Osteoblast (primary cell): Measurements from ENCODE around the gene CLK2. TPM values are rescaled to one million over a fixed set of nuclear protein-coding genes. Genes with fewer than 3 reads are reported as not detected.

ENCODE experiments used
- DNase-seq: peaks from one replicate; pipeline ENCODE4 v3.0.0; 2011; ENCODE audit warnings: low spot score, mixed read lengths; ENCODE audit not compliant: insufficient read length; ENCODE audit errors: missing footprints
- H2AFZ ChIP-seq: 2 replicates; pipeline ENCODE4 v1.6.0; 2011; ENCODE audit warnings: mild to moderate bottlenecking, low read length
- H3K27ac ChIP-seq: 2 replicates; pipeline ENCODE4 v1.5.1; 2011; ENCODE audit warnings: mild to moderate bottlenecking, low read depth, low read length, moderate library complexity
- H3K27me3 ChIP-seq: 2 replicates; pipeline ENCODE4 v1.6.0; 2012; ENCODE audit warnings: mild to moderate bottlenecking, control low read depth, inconsistent platforms, low read length, moderate library complexity; ENCODE audit not compliant: insufficient read depth
- H3K36me3 ChIP-seq: 2 replicates; pipeline ENCODE4 v1.5.1; 2011; ENCODE audit warnings: mild to moderate bottlenecking, low read length, control low read depth, moderate library complexity; ENCODE audit not compliant: insufficient read depth
- H3K4me1 ChIP-seq: 2 replicates; pipeline ENCODE4 v1.5.1; 2011; ENCODE audit warnings: mild to moderate bottlenecking, low read length, control low read depth, moderate library complexity; ENCODE audit not compliant: insufficient read depth
- H3K4me2 ChIP-seq: 2 replicates; pipeline ENCODE4 v1.6.0; 2011; ENCODE audit warnings: mild to moderate bottlenecking, low read length; ENCODE audit not compliant: insufficient read depth
- H3K4me3 ChIP-seq: fragments of 200-600 bp; sonication (generic); 3 replicates; pipeline ENCODE4 v1.5.1; 2012; ENCODE audit warnings: mild to moderate bottlenecking, low read length, inconsistent platforms; ENCODE audit not compliant: insufficient read depth
- H3K79me2 ChIP-seq: 2 replicates; pipeline ENCODE4 v1.6.0; 2012; ENCODE audit warnings: mild to moderate bottlenecking, low read length, control low read depth, inconsistent platforms; ENCODE audit not compliant: insufficient read depth
- H3K9me3 ChIP-seq: 2 replicates; pipeline ENCODE4 v1.5.1; 2011; ENCODE audit warnings: low read depth, low read length, control low read depth
- H4K20me1 ChIP-seq: 2 replicates; pipeline ENCODE4 v1.6.0; 2012; ENCODE audit warnings: mild to moderate bottlenecking, low read length, control low read depth; ENCODE audit not compliant: insufficient read depth
- total RNA-seq: library from RNA; depleted of rRNA; stranded (reverse); fragments of >200 nt; gene quantifications from 2 replicates; pipeline ENCODE4 v1.2.3, GENCODE V29; 2012
- TF ChIP-seq, protein P1 (sequence below): IDR thresholded peaks from 2 replicates; pipeline ENCODE4 v1.5.1; 2011; ENCODE audit warnings: mild to moderate bottlenecking, low read depth, low read length, moderate library complexity; ENCODE audit errors: extremely low read depth

The CLK2 gene
- total RNA-seq, 1 donor, result 17.4 TPM

DNA sequence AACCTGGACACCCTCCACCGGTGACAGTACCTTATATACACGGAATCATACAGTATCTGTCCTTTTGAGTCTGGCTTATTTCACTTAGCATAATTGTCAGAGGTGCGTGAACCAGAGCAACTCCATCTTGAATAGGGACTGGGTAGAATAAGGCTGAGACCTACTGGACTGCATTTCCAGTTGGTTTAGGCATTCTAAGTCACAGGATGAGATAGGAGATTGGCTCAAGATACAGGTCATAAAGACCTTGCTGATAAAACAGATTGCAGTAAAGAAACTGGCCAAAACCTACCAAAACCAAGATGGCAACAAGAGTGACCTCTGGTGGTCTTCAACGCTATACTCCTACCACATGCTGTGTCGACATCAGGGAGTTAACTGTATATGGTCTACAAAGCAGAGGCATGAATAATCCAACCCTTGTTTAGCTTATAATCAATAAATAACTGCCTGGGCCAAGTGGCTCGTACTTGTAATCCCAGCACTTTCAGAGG is 34.0 kb upstream of the CLK2 start:
- Histone ChIP-seq H3K9me3 (no peaks in the 10 kb centered on the region), H3K27me3 (no peaks in the 10 kb centered on the region)

DNA sequence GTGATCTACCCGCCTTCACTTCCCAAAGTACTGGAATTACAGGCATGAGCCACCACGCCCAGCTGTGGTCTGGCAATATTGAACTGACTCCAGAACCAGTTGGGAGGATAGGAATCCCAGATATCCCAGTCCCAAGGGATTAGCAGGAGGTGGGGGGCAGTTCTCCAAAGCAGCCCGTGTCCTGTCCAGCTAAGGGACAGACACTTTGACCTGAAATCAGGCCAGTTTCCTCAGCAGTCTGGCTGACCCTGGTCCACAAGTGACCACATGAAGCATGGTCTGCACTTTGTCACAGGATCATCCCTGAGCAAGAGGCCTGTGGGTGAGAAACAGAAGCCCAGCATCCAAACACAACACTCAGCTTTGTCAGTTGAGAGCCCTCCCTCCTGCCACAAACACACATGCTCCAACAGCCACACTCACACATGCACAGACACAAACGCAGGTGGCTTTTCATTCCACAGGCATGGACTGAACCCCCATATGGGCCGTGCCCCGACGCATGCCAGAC is 32.6 kb upstream of the CLK2 start:
- H2AFZ ChIP-seq, result peak overlapping the region; percentile 54
- peak; percentile 84 for DNase-seq
- H3K36me3 ChIP-seq, result peaks cover 7% of the 10 kb centered on the region
- no peak overlapping the region for H3K4me3 ChIP-seq
- peaks cover 37% of the 10 kb centered on the region for H3K4me1 ChIP-seq
- H3K4me2 ChIP-seq, result peak overlapping the region; percentile 34
- H4K20me1 ChIP-seq, result no peaks in the 10 kb centered on the region
- TF ChIP-seq, protein P1, sequence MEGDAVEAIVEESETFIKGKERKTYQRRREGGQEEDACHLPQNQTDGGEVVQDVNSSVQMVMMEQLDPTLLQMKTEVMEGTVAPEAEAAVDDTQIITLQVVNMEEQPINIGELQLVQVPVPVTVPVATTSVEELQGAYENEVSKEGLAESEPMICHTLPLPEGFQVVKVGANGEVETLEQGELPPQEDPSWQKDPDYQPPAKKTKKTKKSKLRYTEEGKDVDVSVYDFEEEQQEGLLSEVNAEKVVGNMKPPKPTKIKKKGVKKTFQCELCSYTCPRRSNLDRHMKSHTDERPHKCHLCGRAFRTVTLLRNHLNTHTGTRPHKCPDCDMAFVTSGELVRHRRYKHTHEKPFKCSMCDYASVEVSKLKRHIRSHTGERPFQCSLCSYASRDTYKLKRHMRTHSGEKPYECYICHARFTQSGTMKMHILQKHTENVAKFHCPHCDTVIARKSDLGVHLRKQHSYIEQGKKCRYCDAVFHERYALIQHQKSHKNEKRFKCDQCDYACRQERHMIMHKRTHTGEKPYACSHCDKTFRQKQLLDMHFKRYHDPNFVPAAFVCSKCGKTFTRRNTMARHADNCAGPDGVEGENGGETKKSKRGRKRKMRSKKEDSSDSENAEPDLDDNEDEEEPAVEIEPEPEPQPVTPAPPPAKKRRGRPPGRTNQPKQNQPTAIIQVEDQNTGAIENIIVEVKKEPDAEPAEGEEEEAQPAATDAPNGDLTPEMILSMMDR, result no peak
- peaks cover 23% of the 10 kb centered on the region for H3K79me2 ChIP-seq
- no peaks in the 10 kb centered on the region for H3K9me3 ChIP-seq
- no peaks in the 10 kb centered on the region for H3K27me3 ChIP-seq
- no peak overlapping the region for H3K27ac ChIP-seq

More for the DNA sequence above, 34.0 kb upstream of the CLK2 start:
- TF ChIP-seq, protein P1, result peak; percentile 47
- no peaks in the 10 kb centered on the region for H4K20me1 ChIP-seq
- peaks cover 34% of the 10 kb centered on the region for H3K79me2 ChIP-seq
- H3K4me3 ChIP-seq, result no peak overlapping the region
- H3K4me2 ChIP-seq, result no peak overlapping the region
- no peak overlapping the region for H2AFZ ChIP-seq
- no peak for DNase-seq
- peaks cover 37% of the 10 kb centered on the region for H3K4me1 ChIP-seq
- peak overlapping the region; percentile 87 for H3K27ac ChIP-seq
- peaks cover 11% of the 10 kb centered on the region for H3K36me3 ChIP-seq

DNA sequence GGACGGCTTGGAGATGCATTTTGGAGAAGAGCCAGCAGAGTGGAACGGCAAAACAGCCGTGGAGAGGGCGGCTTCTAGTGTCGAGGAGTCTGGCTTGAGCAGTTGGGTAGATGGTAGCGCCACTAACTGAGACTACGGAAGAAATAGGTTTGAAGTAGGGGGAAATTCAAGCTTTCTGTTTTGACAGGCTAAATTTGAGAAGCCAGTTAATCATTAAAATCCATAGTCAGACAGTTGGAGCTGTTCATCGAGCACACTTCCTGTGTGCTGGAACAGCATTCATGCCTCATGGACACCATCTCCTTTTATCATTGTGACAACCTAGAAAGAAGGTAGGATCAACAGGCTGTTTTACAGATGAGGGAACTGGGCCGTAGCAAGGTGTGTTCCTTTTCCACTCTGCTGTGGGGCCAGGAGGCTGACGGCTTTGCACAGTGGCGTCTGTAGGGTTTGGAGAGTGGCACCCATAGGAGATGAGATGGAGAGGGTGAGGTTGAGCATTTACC is 31.3 kb upstream of the CLK2 start:
- no peak overlapping the region for H2AFZ ChIP-seq
- H3K79me2 ChIP-seq, result peaks cover 10% of the 10 kb centered on the region
- H3K36me3 ChIP-seq, result no peaks in the 10 kb centered on the region
- H3K4me1 ChIP-seq, result peaks cover 31% of the 10 kb centered on the region
- H3K4me2 ChIP-seq, result no peak overlapping the region
- peak; percentile 39 for DNase-seq
- H3K4me3 ChIP-seq, result no peak overlapping the region
- no peak overlapping the region for H3K27ac ChIP-seq
- no peaks in the 10 kb centered on the region for H3K27me3 ChIP-seq
- no peaks in the 10 kb centered on the region for H4K20me1 ChIP-seq
- TF ChIP-seq, protein P1, result no peak
- no peaks in the 10 kb centered on the region for H3K9me3 ChIP-seq

DNA sequence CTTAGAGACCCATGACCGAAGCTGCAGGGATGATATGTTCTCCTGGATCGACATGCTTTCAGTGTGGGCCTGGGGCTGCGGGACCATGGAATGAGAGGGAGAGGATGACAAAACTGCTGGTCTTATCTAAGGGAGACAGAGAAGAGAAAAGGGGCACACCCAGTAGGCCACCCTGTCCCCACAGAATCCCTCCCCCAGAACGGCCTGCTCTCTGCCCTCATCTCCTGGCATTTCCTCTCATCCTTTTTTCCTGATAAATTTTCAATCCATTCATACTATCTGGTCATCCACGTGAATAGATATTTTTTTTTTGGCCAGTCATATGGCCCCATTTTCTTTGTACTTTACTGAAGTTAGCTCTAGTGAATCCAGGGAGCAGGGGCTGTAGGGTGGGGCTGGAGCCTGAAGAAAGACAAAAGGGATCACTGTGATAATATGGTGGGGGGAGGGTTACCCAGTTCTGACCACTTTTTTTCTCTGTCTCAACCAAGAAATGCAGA is 28.1 kb upstream of the CLK2 start, which contains the start of gene PKLR:
TSS of gene PKLR (minus strand) at position 97 of the 500 bp plus-strand sequence. CDS start at position 54, 43 bp downstream.
- H3K4me1 ChIP-seq, result peaks cover 16% of the 10 kb centered on the region
- H3K27me3 ChIP-seq, result peaks cover 7% of the 10 kb centered on the region
- no peak within 1 kb of the TSS for H3K4me2 ChIP-seq
- no peak within 1 kb of the TSS for H3K4me3 ChIP-seq
- DNase-seq, result peak; percentile 0
- no peak within 1 kb of the TSS for H2AFZ ChIP-seq
- H3K27ac ChIP-seq, result no peak within 1 kb of the TSS
- no peaks in the 10 kb centered on the region for H3K79me2 ChIP-seq
- H3K9me3 ChIP-seq, result no peaks in the 10 kb centered on the region
- H3K36me3 ChIP-seq, result no peaks in the 10 kb centered on the region
- H4K20me1 ChIP-seq, result no peaks in the 10 kb centered on the region
- TF ChIP-seq, protein P1, result no peak
